ENCODE results near the gene MAST3.

GRCh38 chr19:18137242-18137641 lies 39.7 kb downstream of the MAST3 start:
- TF ChIP-seq TAF1 (IDR thresholded peaks at IDR 0.05; ENCODE audit: low read depth) = no peak
- TF ChIP-seq YY1 (IDR thresholded peaks at IDR 0.05; ENCODE audit: low read depth) = no peak
- no peak for TF ChIP-seq TEAD4 (IDR thresholded peaks at IDR 0.05)
- no peak for TF ChIP-seq EGR1 (IDR thresholded peaks at IDR 0.05)
- TF ChIP-seq CEBPB (IDR thresholded peaks at IDR 0.05) = no peak
- no peak for TF ChIP-seq EP300 (IDR thresholded peaks at IDR 0.05; ENCODE audit: borderline replicate concordance)
- no peak for TF ChIP-seq CREB1 (IDR thresholded peaks at IDR 0.05; ENCODE audit: low read depth)
- TF ChIP-seq RAD21 (IDR thresholded peaks at IDR 0.05; ENCODE audit: low read depth) = no peak
- TF ChIP-seq REST (IDR thresholded peaks at IDR 0.05; ENCODE audit: low read depth) = no peak
- TF ChIP-seq ZBTB7A (IDR thresholded peaks at IDR 0.05; ENCODE audit: low read depth) = no peak
- TF ChIP-seq USF1 (IDR thresholded peaks at IDR 0.05) = no peak
